Right lobe of liver (tissue), 6 donors: ENCODE measurements around the gene ZNF764. TPM values are rescaled to one million over a fixed set of nuclear protein-coding genes. Genes with fewer than 3 reads are reported as not detected.
A peak's percentile ranks its signal among the peaks of the same experiment; 100 is the strongest.

Source experiments
- ATAC-seq, 4 donors: fragments of 200-7000 bp; cut with Tn5 transposase; one replicate each; pipeline ENCODE4 v1.9.1; 2020; ENCODE audit warnings: mild to moderate bottlenecking in 4 of 4, moderate library complexity in 4 of 4
- DNase-seq, 3 donors: peaks; one replicate each; pipeline ENCODE4 v3.0.0-alpha.2; 2020
- H3K27ac ChIP-seq, 3 donors: fragments of 200-600 bp; one replicate each; pipeline ENCODE4 v1.8.0; 2022
- H3K27me3 ChIP-seq, 2 donors: fragments of 200-600 bp; one replicate each; pipeline ENCODE4 v1.8.0; 2022
- H3K36me3 ChIP-seq, 4 donors: fragments of 200-600 bp; sonication (generic) in 1 of 4; one replicate each; pipeline versions ENCODE4 v1.5.1 to v1.8.0; 2017 to 2022; ENCODE audit warnings: control low read depth in 1 of 4
- H3K4me1 ChIP-seq, 4 donors: fragments of 200-600 bp; sonication (generic) in 1 of 4; one replicate each; pipeline versions ENCODE4 v1.5.1 to v1.8.0; 2017 to 2022; ENCODE audit warnings: control low read depth in 1 of 4
- H3K4me3 ChIP-seq, 3 donors: fragments of 200-600 bp; one replicate each; pipeline ENCODE4 v1.8.0; 2022
- H3K9me3 ChIP-seq, 4 donors: fragments of 200-600 bp; sonication (generic) in 1 of 4; one replicate each; pipeline versions ENCODE4 v1.5.1 to v1.8.0; 2017 to 2022; ENCODE audit warnings: control low read depth in 1 of 4
- POLR2A ChIP-seq: fragments of 450-650 bp; IDR thresholded peaks from one replicate; pipeline ENCODE4 v1.6.1; 2017; ENCODE audit warnings: antibody characterized with exemption, mild to moderate bottlenecking
- WGBS: methylation state at CpG from one replicate; pipeline ENCODE4 v1.1.6; 2018; ENCODE audit warnings: low coverage, low lambda C conversion rate; ENCODE audit not compliant: insufficient coverage; ENCODE audit errors: missing lambda C conversion rate; 5-methylcytosine and 5-hydroxymethylcytosine counted together
- intact Hi-C, 2 donors: fragments of 100-400 bp; cut with DNase I; formaldehyde crosslinking; loops; one replicate each; pipeline versions ENCODE4 v1.11.2 to v1.14.1; 2022
- total RNA-seq, 6 experiments: library from RNA; depleted of rRNA in 2 of 6; stranded (reverse); fragments of >200 nt in 2 of 6; fragmentation: NEBNext Ultra II Directional in 3 of 6; extraction: Animal tissue kit (Norgen Biotek cat#: 25700) in 3 of 6; gene quantifications; one replicate each; pipeline versions ENCODE4 v1.1.0 to v1.2.4, GENCODE V29; 2016 to 2023
- TF ChIP-seq, protein P1 (sequence below), 4 donors: fragments of 200-600 bp in 3 of 4; fragments of 450-650 bp in 1 of 4; IDR thresholded peaks; one replicate each; pipeline versions ENCODE4 v1.5.1 to v1.8.0; 2016 to 2022; ENCODE audit warnings: antibody characterized with exemption in 4 of 4, mild to moderate bottlenecking in 2 of 4
- donor health status: DM: no; HTN: yes; CAD: no.
- donor health status: DM: no; HTN: no; CAD: no.
- donor health status: DM: no; HTN: no; CAD: no.
- donor health status: DM: no; HTN: yes; CAD: no.
- donor health status: DM: no; HTN: yes; CAD: no.

Gene ZNF764
- total RNA-seq, 6 experiments from 2014 or later: 3.2 to 6.5 (median 4.8) TPM

DNA sequence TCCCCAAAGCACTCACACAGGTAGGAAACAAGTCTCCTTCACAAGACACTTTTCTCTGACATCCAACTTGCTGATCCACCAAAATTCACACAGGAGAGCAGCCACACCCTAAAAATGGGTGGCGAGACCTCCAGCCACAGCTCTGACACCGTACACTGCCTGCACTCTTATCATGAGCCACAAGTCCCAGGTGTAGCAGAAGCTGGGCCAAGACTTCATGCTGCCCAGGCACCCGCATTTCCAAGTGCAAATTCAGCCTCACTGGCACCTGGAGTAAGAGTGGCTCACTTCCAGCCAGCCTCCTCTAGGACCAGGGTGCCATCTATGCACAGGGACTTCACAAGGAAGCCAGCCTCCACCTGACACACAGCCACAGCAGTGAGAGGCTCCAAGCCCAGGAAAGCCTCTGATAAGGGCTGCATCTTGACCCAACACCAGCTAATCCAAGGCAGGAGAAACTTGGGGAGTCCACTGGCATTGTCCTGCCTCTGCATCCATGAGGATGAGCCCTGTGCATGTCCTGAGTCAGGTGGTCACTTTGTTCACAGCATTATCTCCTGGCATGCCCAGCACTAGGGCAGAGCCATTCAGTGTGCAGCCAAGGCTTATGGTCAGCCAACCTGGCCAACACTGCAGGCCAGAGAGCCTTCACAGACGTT, 29.2 kb downstream of the ZNF764 start:
- WGBS: 72% methylated on average over 2 of the region's 4 CpGs
- ATAC-seq: no peak
- DNase-seq: no peak
- Histone ChIP-seq H3K27me3 (no peaks in the 10 kb centered on the region), H3K4me3 (no peak overlapping the region), H3K9me3 (no peaks in the 10 kb centered on the region), H3K27ac (no peak overlapping the region), H3K36me3 (peaks cover 0 to 16% (median 0%) of the 10 kb centered on the region in 4 donors), H3K4me1 (peaks cover 0 to 27% (median 7%) of the 10 kb centered on the region in 4 donors)
- intact Hi-C loops: loop anchor here in 1 of 2 donors (10.0 kb wide), 1 partner anchor 94 kb away; the partner anchor contains the start of gene DCTPP1
- TF ChIP-seq, protein P1, sequence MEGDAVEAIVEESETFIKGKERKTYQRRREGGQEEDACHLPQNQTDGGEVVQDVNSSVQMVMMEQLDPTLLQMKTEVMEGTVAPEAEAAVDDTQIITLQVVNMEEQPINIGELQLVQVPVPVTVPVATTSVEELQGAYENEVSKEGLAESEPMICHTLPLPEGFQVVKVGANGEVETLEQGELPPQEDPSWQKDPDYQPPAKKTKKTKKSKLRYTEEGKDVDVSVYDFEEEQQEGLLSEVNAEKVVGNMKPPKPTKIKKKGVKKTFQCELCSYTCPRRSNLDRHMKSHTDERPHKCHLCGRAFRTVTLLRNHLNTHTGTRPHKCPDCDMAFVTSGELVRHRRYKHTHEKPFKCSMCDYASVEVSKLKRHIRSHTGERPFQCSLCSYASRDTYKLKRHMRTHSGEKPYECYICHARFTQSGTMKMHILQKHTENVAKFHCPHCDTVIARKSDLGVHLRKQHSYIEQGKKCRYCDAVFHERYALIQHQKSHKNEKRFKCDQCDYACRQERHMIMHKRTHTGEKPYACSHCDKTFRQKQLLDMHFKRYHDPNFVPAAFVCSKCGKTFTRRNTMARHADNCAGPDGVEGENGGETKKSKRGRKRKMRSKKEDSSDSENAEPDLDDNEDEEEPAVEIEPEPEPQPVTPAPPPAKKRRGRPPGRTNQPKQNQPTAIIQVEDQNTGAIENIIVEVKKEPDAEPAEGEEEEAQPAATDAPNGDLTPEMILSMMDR (IDR thresholded peaks at IDR 0.05): no peak
- no peak for TF ChIP-seq POLR2A

DNA sequence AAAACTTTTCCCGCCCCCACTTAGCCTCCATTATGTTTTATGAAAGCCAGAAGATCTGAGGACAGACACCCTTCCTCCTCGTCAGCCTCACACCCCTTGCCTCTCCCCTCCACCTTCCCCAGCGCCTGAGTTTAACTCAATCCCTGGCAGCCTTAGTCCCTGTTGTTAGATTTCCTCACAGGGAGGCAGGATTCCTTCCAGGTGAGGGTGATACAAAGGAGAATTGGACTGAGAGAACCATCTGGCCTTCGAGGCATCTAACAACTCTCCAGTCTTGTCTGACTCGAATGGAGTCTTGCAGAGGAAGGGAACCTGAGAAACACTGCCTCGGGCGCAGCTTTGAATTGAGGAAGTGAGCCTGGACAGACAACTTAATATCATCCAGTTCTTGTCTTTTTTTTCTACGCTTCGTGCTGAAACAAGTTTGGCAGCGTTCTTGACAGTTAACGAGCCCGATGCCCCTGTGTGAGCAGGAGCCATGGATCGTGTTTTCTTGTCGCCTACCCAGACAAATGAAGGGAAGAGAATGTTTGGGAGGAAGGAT, 30.5 kb downstream of the ZNF764 start:
- intact Hi-C loops: loop anchor here in 1 of 2 donors (10.0 kb wide), 1 partner anchor 93 kb away; the partner anchor contains the start of gene DCTPP1

DNA sequence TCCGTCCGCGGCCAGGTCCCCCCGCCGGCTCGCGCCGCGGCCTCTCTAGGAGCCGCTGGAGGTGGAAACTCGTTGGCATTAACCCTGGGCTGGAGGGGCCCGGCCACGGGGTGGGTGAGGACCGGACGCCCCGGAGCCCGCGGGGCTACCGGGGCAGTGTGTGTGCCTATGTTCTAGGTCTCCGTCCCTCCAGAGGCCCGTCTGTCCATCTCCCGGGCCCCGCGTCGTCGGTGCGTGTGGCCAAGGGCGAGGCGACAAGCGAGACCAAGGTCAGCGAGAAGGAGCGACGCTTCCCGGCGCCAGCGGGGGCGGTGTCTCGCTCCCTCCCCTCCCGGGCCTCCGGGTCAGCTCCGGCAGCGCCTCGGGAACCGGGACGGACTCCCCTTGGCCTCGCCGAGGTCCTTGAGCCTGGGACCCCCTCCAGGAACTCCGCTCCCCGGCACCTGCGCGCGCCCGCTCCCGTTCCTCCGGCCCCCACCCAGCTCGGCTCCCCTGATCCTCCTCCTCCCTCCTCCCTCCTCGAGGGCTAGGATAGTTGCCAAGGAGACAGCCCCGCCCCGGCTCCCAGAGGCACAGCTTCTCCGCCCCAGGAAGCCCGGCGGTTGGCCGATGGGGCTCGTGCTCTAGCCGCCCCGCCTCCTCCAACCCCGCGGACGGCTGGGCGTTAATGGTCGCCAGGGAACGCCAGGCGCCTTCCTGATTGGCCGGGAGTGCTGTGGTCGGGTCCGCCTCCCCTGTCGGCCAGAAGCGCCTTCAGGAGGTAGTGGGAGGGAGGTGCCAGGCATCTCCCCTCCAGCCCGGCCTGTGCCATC, 31.1 kb downstream of the ZNF764 start:
- H3K9me3 ChIP-seq: no peaks in the 10 kb centered on the region
- intact Hi-C loops: loop anchor here in 1 of 2 donors (10.0 kb wide), 1 partner anchor 92 kb away; the partner anchor contains the start of gene DCTPP1
- peak overlapping the region; percentile 83 to 99 (median 96) for H3K27ac ChIP-seq
- TF ChIP-seq, protein P1 (IDR thresholded peaks at IDR 0.05): peak; percentile 23 to 42 (median 38)
- peak; percentile 75 for TF ChIP-seq POLR2A
- peaks cover 0 to 7% (median 0%) of the 10 kb centered on the region in 4 donors for H3K36me3 ChIP-seq
- 2% methylated on average over 11 of the region's 79 CpGs for WGBS
- H3K27me3 ChIP-seq: no peaks in the 10 kb centered on the region
- H3K4me1 ChIP-seq: peaks cover 0 to 33% (median 9%) of the 10 kb centered on the region in 4 donors
- H3K4me3 ChIP-seq: peak overlapping the region; percentile 76 to 89 (median 86)
- DNase-seq (peak; percentile 99), ATAC-seq (peak; percentile 90 to 93 (median 90))

More for the DNA sequence above, 30.5 kb downstream of the ZNF764 start:
- Histone ChIP-seq H3K27me3 (no peaks in the 10 kb centered on the region), H3K4me1 (peaks cover 0 to 26% (median 5%) of the 10 kb centered on the region in 4 donors), H3K4me3 (peak overlapping the region in 2 of 3 donors; percentile 76 to 86), H3K36me3 (peaks cover 0 to 14% (median 0%) of the 10 kb centered on the region in 4 donors), H3K9me3 (no peaks in the 10 kb centered on the region), H3K27ac (peak overlapping the region; percentile 68 to 99 (median 96))
- 37% methylated on average over 13 of the region's 14 CpGs for WGBS
- DNase-seq (no peak), ATAC-seq (no peak)
- TF ChIP-seq POLR2A: no peak
- TF ChIP-seq, protein P1 (IDR thresholded peaks at IDR 0.05): no peak

DNA sequence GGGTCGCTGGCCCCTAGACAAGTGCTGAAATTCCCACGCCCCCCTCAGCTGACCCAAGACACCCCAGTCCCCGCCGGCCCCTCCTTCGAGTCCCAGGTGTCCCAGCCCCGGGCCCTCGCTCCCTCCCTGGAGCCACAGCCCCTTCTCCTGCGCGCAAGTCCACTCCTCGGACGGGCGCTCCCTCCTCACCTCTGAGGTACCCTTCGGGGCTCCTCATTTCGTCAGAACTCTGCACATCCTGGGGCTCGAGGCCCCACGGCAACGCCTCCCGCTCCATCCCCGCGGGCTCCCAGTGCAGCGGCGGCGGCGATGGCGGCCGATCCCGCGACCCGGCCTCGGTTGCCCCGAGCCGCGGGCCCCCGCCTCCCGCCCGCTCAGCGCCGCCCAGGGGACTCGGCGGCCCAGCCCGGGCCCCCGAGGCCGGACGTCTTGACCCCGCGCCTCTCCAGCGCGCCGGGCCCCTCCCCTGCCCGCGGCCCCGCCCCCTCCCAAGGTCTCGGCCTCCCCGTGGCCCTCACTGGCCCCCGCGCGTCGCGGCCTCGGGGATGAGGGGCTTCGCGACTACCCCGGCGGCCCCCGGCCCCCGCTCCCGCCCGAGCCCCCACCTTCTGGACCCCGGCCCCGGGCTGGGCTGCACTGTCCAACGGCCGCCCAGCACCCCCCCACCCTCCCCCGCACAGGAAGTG, 31.9 kb downstream of the ZNF764 start, which contains the start of gene ZNF768:
Gene ZNF768 (minus strand): TSS at position 430 of the 686 bp plus-strand sequence. CDS start 153 bp downstream, at position 277.
- DNase-seq: peak in 2 of 3 donors; percentile 42 to 71
- WGBS: 0% methylated on average over 3 of the region's 73 CpGs

More for the DNA sequence above, 31.9 kb downstream of the ZNF764 start, which contains the start of gene ZNF768:
- Histone ChIP-seq H3K4me1 (peaks cover 0 to 38% (median 12%) of the 10 kb centered on the region in 4 donors), H3K27me3 (no peaks in the 10 kb centered on the region), H3K36me3 (peaks cover 0 to under 1% (median 0%) of the 10 kb centered on the region in 4 donors), H3K4me3 (peak within 1 kb of the TSS; percentile 76 to 89 (median 86)), H3K27ac (peak within 1 kb of the TSS; percentile 83 to 99 (median 96)), H3K9me3 (no peaks in the 10 kb centered on the region)
- no peak for TF ChIP-seq POLR2A
- TF ChIP-seq, protein P1 (IDR thresholded peaks at IDR 0.05): no peak
- intact Hi-C loops: loop anchor here in 1 of 2 donors (10.0 kb wide), 1 partner anchor 91 kb away; the partner anchor contains the start of gene DCTPP1
- ATAC-seq: peak; percentile 16 to 50 (median 36)
